Measurements from ENCODE around the gene DDHD1.

The DDHD1 gene

GRCh38 chr14:53027041-53027440 lies 126.1 kb downstream of the DDHD1 start:
- no peak overlapping the region for H3K27ac ChIP-seq (ENCODE audit: low read length)
- no peaks in the 10 kb centered on the region for H3K9me3 ChIP-seq (ENCODE audit: control insufficient read depth, low read depth, low read length)
- no peaks in the 10 kb centered on the region for H3K36me3 ChIP-seq (ENCODE audit: control insufficient read depth, low read depth, low read length)
- H3K4me3 ChIP-seq (ENCODE audit: low read length) = no peak overlapping the region
- no peaks in the 10 kb centered on the region for H3K27me3 ChIP-seq (ENCODE audit: control insufficient read depth, insufficient read depth, low read length)
- H3K9ac ChIP-seq (ENCODE audit: low read length) = no peak overlapping the region
- H3K4me1 ChIP-seq (ENCODE audit: control insufficient read depth, low read depth, low read length) = peaks cover 5% of the 10 kb centered on the region

GRCh38 chr14:53023325-53023724 lies 129.8 kb downstream of the DDHD1 start:
- H3K4me1 ChIP-seq (ENCODE audit: control insufficient read depth, low read depth, low read length) = peaks cover 31% of the 10 kb centered on the region
- H3K27ac ChIP-seq (ENCODE audit: low read length) = no peak overlapping the region
- H3K36me3 ChIP-seq (ENCODE audit: control insufficient read depth, low read depth, low read length) = no peaks in the 10 kb centered on the region
- H3K27me3 ChIP-seq (ENCODE audit: control insufficient read depth, insufficient read depth, low read length) = no peaks in the 10 kb centered on the region
- H3K4me3 ChIP-seq (ENCODE audit: low read length) = no peak overlapping the region
- H3K9ac ChIP-seq (ENCODE audit: low read length) = no peak overlapping the region
- no peaks in the 10 kb centered on the region for H3K9me3 ChIP-seq (ENCODE audit: control insufficient read depth, low read depth, low read length)

GRCh38 chr14:53022593-53022992 lies 130.5 kb downstream of the DDHD1 start:
- no peak overlapping the region for H3K27ac ChIP-seq (ENCODE audit: low read length)
- H3K9me3 ChIP-seq (ENCODE audit: control insufficient read depth, low read depth, low read length) = no peaks in the 10 kb centered on the region
- no peak overlapping the region for H3K9ac ChIP-seq (ENCODE audit: low read length)
- no peaks in the 10 kb centered on the region for H3K27me3 ChIP-seq (ENCODE audit: control insufficient read depth, insufficient read depth, low read length)
- H3K4me1 ChIP-seq (ENCODE audit: control insufficient read depth, low read depth, low read length) = peaks cover 31% of the 10 kb centered on the region
- no peaks in the 10 kb centered on the region for H3K36me3 ChIP-seq (ENCODE audit: control insufficient read depth, low read depth, low read length)
- no peak overlapping the region for H3K4me3 ChIP-seq (ENCODE audit: low read length)

DNA sequence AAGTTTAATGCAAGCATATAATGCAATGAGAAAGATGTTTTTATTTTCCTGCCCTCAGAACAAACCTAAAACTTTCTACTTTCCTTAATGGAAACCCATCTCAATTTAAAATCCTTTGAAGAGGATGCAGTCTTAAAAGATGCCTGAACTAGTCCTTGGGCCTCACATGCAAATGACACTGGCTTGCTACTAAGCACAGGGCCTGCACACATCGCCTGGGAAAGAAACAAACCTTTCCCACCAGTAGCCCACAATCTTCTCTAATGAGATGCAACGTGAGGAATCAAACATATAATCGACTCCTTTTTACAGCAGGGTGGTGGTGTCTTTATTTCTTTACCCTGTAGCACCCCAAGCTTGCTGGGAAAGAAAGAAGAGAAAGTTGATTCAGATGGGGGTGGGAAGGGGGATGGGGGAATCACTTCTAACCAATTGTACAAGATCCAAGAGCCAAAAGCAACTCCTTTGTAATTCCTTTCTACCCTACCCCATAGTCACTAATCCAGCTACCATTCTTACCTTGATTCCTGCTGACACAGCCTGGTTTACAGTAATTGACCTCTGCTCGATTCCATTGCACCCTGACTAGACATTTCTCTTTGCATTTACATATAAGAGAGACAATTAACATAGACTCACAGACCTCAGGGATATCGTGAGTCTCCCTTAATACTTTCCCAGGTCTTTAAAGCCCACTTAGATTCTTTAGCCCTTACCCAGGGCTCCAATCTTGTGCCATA lies 132.8 kb downstream of the DDHD1 start:
- Histone ChIP-seq H3K4me1 (ENCODE audit: control insufficient read depth, low read depth, low read length) (peaks cover 31% of the 10 kb centered on the region), H3K27me3 (ENCODE audit: control insufficient read depth, insufficient read depth, low read length) (no peaks in the 10 kb centered on the region), H3K9ac (ENCODE audit: low read length) (peak overlapping the region; percentile 0), H3K27ac (ENCODE audit: low read length) (no peak overlapping the region), H3K9me3 (ENCODE audit: control insufficient read depth, low read depth, low read length) (no peaks in the 10 kb centered on the region), H3K4me3 (ENCODE audit: low read length) (peak overlapping the region; percentile 1), H3K36me3 (ENCODE audit: control insufficient read depth, low read depth, low read length) (no peaks in the 10 kb centered on the region)

GRCh38 chr14:53019406-53019805 lies 133.7 kb downstream of the DDHD1 start:
- Histone ChIP-seq H3K4me3 (ENCODE audit: low read length) (no peak overlapping the region), H3K36me3 (ENCODE audit: control insufficient read depth, low read depth, low read length) (no peaks in the 10 kb centered on the region), H3K9me3 (ENCODE audit: control insufficient read depth, low read depth, low read length) (no peaks in the 10 kb centered on the region), H3K9ac (ENCODE audit: low read length) (peak overlapping the region; percentile 0), H3K27ac (ENCODE audit: low read length) (no peak overlapping the region), H3K4me1 (ENCODE audit: control insufficient read depth, low read depth, low read length) (peaks cover 26% of the 10 kb centered on the region), H3K27me3 (ENCODE audit: control insufficient read depth, insufficient read depth, low read length) (no peaks in the 10 kb centered on the region)

- H3K4me1 ChIP-seq (ENCODE audit: control insufficient read depth, low read depth, low read length) = peaks cover 33% of the 10 kb centered on the region
- no peak overlapping the region for H3K4me3 ChIP-seq (ENCODE audit: low read length)
- H3K36me3 ChIP-seq (ENCODE audit: control insufficient read depth, low read depth, low read length) = no peaks in the 10 kb centered on the region
- H3K9ac ChIP-seq (ENCODE audit: low read length) = no peak overlapping the region
- no peaks in the 10 kb centered on the region for H3K27me3 ChIP-seq (ENCODE audit: control insufficient read depth, insufficient read depth, low read length)
- H3K27ac ChIP-seq (ENCODE audit: low read length) = no peak overlapping the region
- no peaks in the 10 kb centered on the region for H3K9me3 ChIP-seq (ENCODE audit: control insufficient read depth, low read depth, low read length)
These were observed 135.3 kb downstream of the DDHD1 start for GRCh38 chr14:53017837-53018236.

DNA sequence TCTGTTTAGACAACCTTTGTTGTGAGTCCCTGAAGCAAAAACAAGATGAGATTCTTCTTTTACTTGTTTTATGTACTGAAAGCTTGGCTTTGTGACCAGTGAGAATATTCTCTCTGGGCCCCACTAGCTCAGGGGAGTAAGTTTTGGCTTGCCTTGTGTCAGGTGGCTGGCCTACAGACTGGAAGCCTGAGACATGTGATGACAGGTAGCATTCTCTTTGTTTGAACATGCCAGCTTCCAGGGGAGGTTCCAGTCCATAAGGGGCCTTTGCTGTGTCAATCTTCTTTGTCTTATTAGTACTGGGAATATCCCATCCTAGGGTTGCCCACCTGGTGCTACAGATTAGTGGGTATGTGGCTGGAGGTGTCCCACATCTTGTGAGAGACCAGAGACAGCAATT lies 136.2 kb downstream of the DDHD1 start:
- Histone ChIP-seq H3K4me1 (ENCODE audit: control insufficient read depth, low read depth, low read length) (peaks cover 33% of the 10 kb centered on the region), H3K27me3 (ENCODE audit: control insufficient read depth, insufficient read depth, low read length) (no peaks in the 10 kb centered on the region), H3K27ac (ENCODE audit: low read length) (no peak overlapping the region), H3K4me3 (ENCODE audit: low read length) (no peak overlapping the region), H3K36me3 (ENCODE audit: control insufficient read depth, low read depth, low read length) (no peaks in the 10 kb centered on the region), H3K9me3 (ENCODE audit: control insufficient read depth, low read depth, low read length) (no peaks in the 10 kb centered on the region), H3K9ac (ENCODE audit: low read length) (no peak overlapping the region)

GRCh38 chr14:53016491-53016890 lies 136.6 kb downstream of the DDHD1 start:
- H3K9me3 ChIP-seq (ENCODE audit: control insufficient read depth, low read depth, low read length) = no peaks in the 10 kb centered on the region
- no peak overlapping the region for H3K4me3 ChIP-seq (ENCODE audit: low read length)
- H3K4me1 ChIP-seq (ENCODE audit: control insufficient read depth, low read depth, low read length) = peaks cover 33% of the 10 kb centered on the region
- no peaks in the 10 kb centered on the region for H3K36me3 ChIP-seq (ENCODE audit: control insufficient read depth, low read depth, low read length)
- H3K27ac ChIP-seq (ENCODE audit: low read length) = no peak overlapping the region
- H3K9ac ChIP-seq (ENCODE audit: low read length) = no peak overlapping the region
- H3K27me3 ChIP-seq (ENCODE audit: control insufficient read depth, insufficient read depth, low read length) = no peaks in the 10 kb centered on the region

DNA sequence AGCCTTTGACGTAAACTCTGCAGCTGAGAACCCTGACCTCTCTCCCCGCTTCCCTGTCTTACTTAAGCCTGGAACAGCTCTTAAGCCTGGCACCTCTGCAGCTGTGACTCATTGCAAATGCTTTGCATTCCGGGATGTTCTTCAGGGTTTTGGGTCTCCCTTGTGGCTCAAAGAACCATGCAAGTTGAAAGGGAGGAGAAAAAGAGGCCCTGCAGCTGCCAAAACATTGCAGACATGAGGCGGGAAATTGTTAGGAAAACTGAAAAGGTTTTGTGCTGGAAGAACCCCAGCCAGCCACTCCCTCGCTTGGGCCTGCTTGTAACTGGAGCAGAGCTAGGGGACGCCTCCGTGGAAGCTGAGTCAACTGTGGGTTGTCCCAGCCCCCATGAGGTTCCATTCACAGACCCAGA lies 142.1 kb downstream of the DDHD1 start:
- Histone ChIP-seq H3K4me1 (ENCODE audit: control insufficient read depth, low read depth, low read length) (peaks cover 12% of the 10 kb centered on the region), H3K27me3 (ENCODE audit: control insufficient read depth, insufficient read depth, low read length) (no peaks in the 10 kb centered on the region), H3K4me3 (ENCODE audit: low read length) (no peak overlapping the region), H3K9me3 (ENCODE audit: control insufficient read depth, low read depth, low read length) (no peaks in the 10 kb centered on the region), H3K9ac (ENCODE audit: low read length) (no peak overlapping the region), H3K36me3 (ENCODE audit: control insufficient read depth, low read depth, low read length) (no peaks in the 10 kb centered on the region), H3K27ac (ENCODE audit: low read length) (no peak overlapping the region)

DNA sequence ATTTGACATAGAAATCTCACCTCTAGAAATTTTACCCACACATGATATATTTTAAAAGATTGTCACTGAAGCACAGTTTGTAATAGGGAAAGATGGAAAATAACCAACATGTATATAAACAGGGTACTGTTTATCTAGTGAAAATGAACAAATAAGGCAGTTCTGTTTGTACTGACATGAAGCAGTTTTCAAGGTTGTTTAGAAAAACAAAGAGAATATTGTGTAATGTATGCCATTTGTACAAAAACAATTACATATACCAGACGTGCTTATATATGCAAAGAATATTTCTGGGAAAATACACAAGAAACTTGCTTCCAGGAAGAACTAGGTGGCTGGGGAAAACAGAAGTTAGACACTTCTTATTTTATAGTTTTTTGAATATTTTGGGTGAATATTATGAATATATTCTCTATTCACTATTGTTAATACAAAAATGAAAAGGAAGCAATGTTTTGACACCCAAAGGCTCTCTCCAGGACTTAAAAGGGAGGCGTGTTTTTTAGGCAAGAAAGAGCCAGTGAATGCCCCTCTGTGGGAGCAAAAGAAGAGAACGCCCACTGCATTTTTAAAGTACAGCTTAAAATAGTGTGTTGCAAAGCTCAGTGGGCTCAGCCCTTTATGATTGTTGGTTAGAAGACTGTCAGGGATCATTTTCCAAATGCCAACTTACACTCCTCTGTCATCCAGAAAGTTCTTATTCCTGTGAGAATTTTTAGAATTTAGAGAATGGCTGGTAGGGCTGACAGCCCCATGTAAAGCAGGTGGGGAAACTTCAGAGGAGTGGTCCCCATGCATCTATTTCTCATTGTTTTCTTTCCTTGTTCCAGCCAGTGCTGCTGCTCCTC lies 142.7 kb downstream of the DDHD1 start:
- Histone ChIP-seq H3K9ac (ENCODE audit: low read length) (no peak overlapping the region), H3K4me1 (ENCODE audit: control insufficient read depth, low read depth, low read length) (peaks cover 12% of the 10 kb centered on the region), H3K27me3 (ENCODE audit: control insufficient read depth, insufficient read depth, low read length) (no peaks in the 10 kb centered on the region), H3K9me3 (ENCODE audit: control insufficient read depth, low read depth, low read length) (no peaks in the 10 kb centered on the region), H3K36me3 (ENCODE audit: control insufficient read depth, low read depth, low read length) (no peaks in the 10 kb centered on the region), H3K27ac (ENCODE audit: low read length) (no peak overlapping the region), H3K4me3 (ENCODE audit: low read length) (no peak overlapping the region)

GRCh38 chr14:53006931-53007562 lies 146.1 kb downstream of the DDHD1 start:
- no peaks in the 10 kb centered on the region for H3K36me3 ChIP-seq (ENCODE audit: control insufficient read depth, low read depth, low read length)

More at GRCh38 chr14:53006931-53007562, 146.1 kb downstream of the DDHD1 start:
- no peak overlapping the region for H3K4me3 ChIP-seq (ENCODE audit: low read length)
- no peaks in the 10 kb centered on the region for H3K27me3 ChIP-seq (ENCODE audit: control insufficient read depth, insufficient read depth, low read length)
- H3K4me1 ChIP-seq (ENCODE audit: control insufficient read depth, low read depth, low read length) = peaks cover 5% of the 10 kb centered on the region
- no peaks in the 10 kb centered on the region for H3K9me3 ChIP-seq (ENCODE audit: control insufficient read depth, low read depth, low read length)
- no peak overlapping the region for H3K27ac ChIP-seq (ENCODE audit: low read length)
- no peak overlapping the region for H3K9ac ChIP-seq (ENCODE audit: low read length)

Data from iPS-18a (cell line).